SK-N-SH treated with all-trans-retinoic acid at 6 μM for 48 hours (cell line): ENCODE results near the gene TAS2R3.

Experiments used
- ATAC-seq: fragments of 200-7000 bp; cut with Tn5 transposase; 3 replicates; pipeline ENCODE4 v1.9.1; 2020; ENCODE audit warnings: mild to moderate bottlenecking, moderate library complexity
- ARNTL ChIP-seq: fragments of 450-650 bp; formaldehyde crosslinking; IDR thresholded peaks from 2 replicates; pipeline ENCODE4 v1.5.0; 2020; ENCODE audit warnings: low read depth, mild to moderate bottlenecking, moderate library complexity, borderline replicate concordance
- BACH2 ChIP-seq: fragments of 250-450 bp; sonication (Bioruptor Pico); IDR thresholded peaks from 2 replicates; pipeline ENCODE4 v1.9.0; 2021; ENCODE audit warnings: mild to moderate bottlenecking, borderline replicate concordance
- CREB5 ChIP-seq: fragments of 250-450 bp; sonication (Bioruptor Pico); IDR thresholded peaks from 2 replicates; pipeline ENCODE4 v1.5.1; 2020; ENCODE audit warnings: low read depth, mild to moderate bottlenecking, moderate library complexity
- CSDC2 ChIP-seq: fragments of 250-450 bp; sonication (Bioruptor Pico); IDR thresholded peaks from 2 replicates; pipeline ENCODE4 v1.5.0; 2020; ENCODE audit warnings: mild to moderate bottlenecking, moderate library complexity
- ESRRG ChIP-seq: fragments of 250-450 bp; sonication (Bioruptor Pico); IDR thresholded peaks from 2 replicates; pipeline ENCODE4 v1.6.1; 2021; ENCODE audit warnings: mild to moderate bottlenecking
- GLIS3 ChIP-seq: fragments of 250-450 bp; sonication (Bioruptor Pico); IDR thresholded peaks from 2 replicates; pipeline ENCODE4 v1.5.0; 2020; ENCODE audit warnings: mild to moderate bottlenecking, moderate library complexity
- ISL1 ChIP-seq: fragments of 250-450 bp; sonication (Bioruptor Pico); IDR thresholded peaks from 2 replicates; pipeline ENCODE4 v2.1.2; 2022; ENCODE audit warnings: mild to moderate bottlenecking, moderate library complexity
- OSR1 ChIP-seq: fragments of 250-450 bp; sonication (Bioruptor Pico); IDR thresholded peaks from 2 replicates; pipeline ENCODE4 v1.8.0; 2022; ENCODE audit warnings: moderate library complexity, mild to moderate bottlenecking, inconsistent platforms
- PATZ1 ChIP-seq: fragments of 250-450 bp; sonication (Bioruptor Pico); IDR thresholded peaks from 2 replicates; pipeline ENCODE4 v1.8.0; 2020; ENCODE audit warnings: mild to moderate bottlenecking, moderate library complexity, borderline replicate concordance
- PPARA ChIP-seq: fragments of 250-450 bp; sonication (Bioruptor Pico); IDR thresholded peaks from 2 replicates; pipeline ENCODE4 v1.5.0; 2020; ENCODE audit warnings: mild to moderate bottlenecking, borderline replicate concordance
- RARB ChIP-seq: fragments of 250-450 bp; sonication (Bioruptor Pico); IDR thresholded peaks from 2 replicates; pipeline ENCODE4 v1.8.0; 2021; ENCODE audit warnings: mild to moderate bottlenecking, moderate library complexity
- SNAI2 ChIP-seq: fragments of 250-450 bp; sonication (Bioruptor Pico); IDR thresholded peaks from 2 replicates; pipeline ENCODE4 v1.5.0; 2020; ENCODE audit warnings: mild to moderate bottlenecking, moderate library complexity
- TCF4 ChIP-seq: fragments of 250-450 bp; sonication (Bioruptor Pico); IDR thresholded peaks from 2 replicates; pipeline ENCODE4 v1.8.0; 2021; ENCODE audit warnings: mild to moderate bottlenecking, moderate library complexity, borderline replicate concordance
- TOX ChIP-seq: fragments of 250-450 bp; sonication (Bioruptor Pico); IDR thresholded peaks from 2 replicates; pipeline ENCODE4 v1.8.0; 2021; ENCODE audit warnings: mild to moderate bottlenecking, moderate library complexity, borderline replicate concordance
- ZC3H10 ChIP-seq: fragments of 250-450 bp; sonication (Bioruptor Pico); IDR thresholded peaks from 2 replicates; pipeline ENCODE4 v1.5.1; 2021; ENCODE audit warnings: mild to moderate bottlenecking, moderate library complexity
- ZFP3 ChIP-seq: fragments of 250-450 bp; sonication (Bioruptor Pico); IDR thresholded peaks from 2 replicates; pipeline ENCODE4 v1.5.0; 2020; ENCODE audit warnings: mild to moderate bottlenecking, moderate library complexity
- ZFP30 ChIP-seq: fragments of 450-650 bp; formaldehyde crosslinking; IDR thresholded peaks from 2 replicates; pipeline ENCODE4 v1.5.0; 2022; ENCODE audit warnings: mild to moderate bottlenecking, moderate library complexity
- ZNF565 ChIP-seq: fragments of 450-650 bp; formaldehyde crosslinking; conservative IDR thresholded peaks from 2 replicates; pipeline ENCODE4 v1.5.0; 2020; ENCODE audit warnings: low read depth, mild to moderate bottlenecking, moderate library complexity
- ZNF70 ChIP-seq: fragments of 450-650 bp; formaldehyde crosslinking; IDR thresholded peaks from 2 replicates; pipeline ENCODE4 v1.5.0; 2020; ENCODE audit warnings: mild to moderate bottlenecking, moderate library complexity
- ZNF8 ChIP-seq: fragments of 450-650 bp; formaldehyde crosslinking; IDR thresholded peaks from 2 replicates; pipeline ENCODE4 v1.5.0; 2020; ENCODE audit warnings: mild to moderate bottlenecking, moderate library complexity
- TF ChIP-seq, protein P1 (sequence below): fragments of 250-450 bp; sonication (Bioruptor Pico); IDR thresholded peaks from 2 replicates; pipeline ENCODE4 v1.5.1; 2021; ENCODE audit warnings: mild to moderate bottlenecking, moderate library complexity
- TF ChIP-seq, protein P2 (sequence below): fragments of 250-450 bp; sonication (Bioruptor Pico); IDR thresholded peaks from 2 replicates; pipeline ENCODE4 v1.8.0; 2021; ENCODE audit warnings: low read depth, mild to moderate bottlenecking, moderate library complexity, borderline replicate concordance

The TAS2R3 gene

DNA sequence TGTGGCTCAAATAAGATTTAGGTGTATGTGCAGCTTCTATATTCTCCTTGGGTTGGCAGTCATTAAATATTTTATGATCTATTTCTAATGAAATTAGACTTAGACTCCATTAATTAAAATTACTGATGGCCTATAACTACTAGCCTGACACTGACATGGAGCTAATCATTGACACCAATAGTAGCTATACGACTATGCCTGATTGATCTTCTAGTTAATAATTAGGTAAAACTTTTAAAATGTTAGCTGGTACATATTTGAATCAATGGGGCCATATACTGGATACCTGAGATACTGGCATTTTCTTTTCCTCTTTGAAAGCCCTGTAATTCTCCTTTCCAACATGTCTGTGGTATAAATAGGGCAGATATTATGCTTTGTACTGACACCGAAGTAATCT lies 41.4 kb upstream of the TAS2R3 start:
- TF ChIP-seq RARB (CRISPR knock-in tag) (no peak), ISL1 (no peak), ZC3H10 (no peak), TCF4 (CRISPR knock-in tag) (no peak), PATZ1 (CRISPR knock-in tag) (no peak), PPARA (no peak), GLIS3 (CRISPR knock-in tag) (no peak), OSR1 (CRISPR knock-in tag) (no peak), ZFP30 (CRISPR knock-in tag) (no peak), CREB5 (CRISPR knock-in tag) (no peak), ESRRG (CRISPR knock-in tag) (no peak), TOX (CRISPR knock-in tag) (no peak), ZNF70 (CRISPR knock-in tag) (no peak), BACH2 (CRISPR knock-in tag) (no peak), ZNF565 (CRISPR knock-in tag) (no peak), CSDC2 (CRISPR knock-in tag) (no peak)
- TF ChIP-seq, protein P1, sequence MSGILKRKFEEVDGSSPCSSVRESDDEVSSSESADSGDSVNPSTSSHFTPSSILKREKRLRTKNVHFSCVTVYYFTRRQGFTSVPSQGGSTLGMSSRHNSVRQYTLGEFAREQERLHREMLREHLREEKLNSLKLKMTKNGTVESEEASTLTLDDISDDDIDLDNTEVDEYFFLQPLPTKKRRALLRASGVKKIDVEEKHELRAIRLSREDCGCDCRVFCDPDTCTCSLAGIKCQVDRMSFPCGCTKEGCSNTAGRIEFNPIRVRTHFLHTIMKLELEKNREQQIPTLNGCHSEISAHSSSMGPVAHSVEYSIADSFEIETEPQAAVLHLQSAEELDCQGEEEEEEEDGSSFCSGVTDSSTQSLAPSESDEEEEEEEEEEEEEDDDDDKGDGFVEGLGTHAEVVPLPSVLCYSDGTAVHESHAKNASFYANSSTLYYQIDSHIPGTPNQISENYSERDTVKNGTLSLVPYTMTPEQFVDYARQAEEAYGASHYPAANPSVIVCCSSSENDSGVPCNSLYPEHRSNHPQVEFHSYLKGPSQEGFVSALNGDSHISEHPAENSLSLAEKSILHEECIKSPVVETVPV (CRISPR knock-in tag) = no peak
- ATAC-seq = no peak

DNA sequence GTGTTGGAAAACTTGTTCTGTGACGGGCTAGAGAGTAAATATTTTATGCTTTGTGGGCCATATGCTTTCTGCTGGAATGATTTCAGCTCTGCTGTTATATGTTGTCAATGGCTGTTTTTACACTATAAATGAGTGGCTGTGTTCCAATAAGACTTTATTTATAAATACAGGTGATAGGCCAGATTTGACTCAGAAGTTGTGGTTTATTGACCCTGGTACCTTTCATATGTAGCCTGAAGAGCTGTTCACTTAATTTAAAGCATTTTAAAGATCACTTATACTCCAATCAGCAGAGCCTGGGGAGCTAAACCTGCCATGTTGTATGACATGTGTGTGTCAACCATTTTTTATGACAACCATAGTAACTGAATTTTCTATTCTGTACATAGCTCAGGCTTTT lies 34.9 kb upstream of the TAS2R3 start:
- no peak for TF ChIP-seq OSR1 (CRISPR knock-in tag)
- TF ChIP-seq ARNTL (CRISPR knock-in tag) = no peak
- TF ChIP-seq ESRRG (CRISPR knock-in tag) = no peak
- TF ChIP-seq TCF4 (CRISPR knock-in tag) = no peak
- TF ChIP-seq BACH2 (CRISPR knock-in tag) = no peak
- TF ChIP-seq GLIS3 (CRISPR knock-in tag) = no peak
- TF ChIP-seq ZNF565 (CRISPR knock-in tag) = no peak
- no peak for TF ChIP-seq SNAI2 (CRISPR knock-in tag)
- TF ChIP-seq, protein P2, sequence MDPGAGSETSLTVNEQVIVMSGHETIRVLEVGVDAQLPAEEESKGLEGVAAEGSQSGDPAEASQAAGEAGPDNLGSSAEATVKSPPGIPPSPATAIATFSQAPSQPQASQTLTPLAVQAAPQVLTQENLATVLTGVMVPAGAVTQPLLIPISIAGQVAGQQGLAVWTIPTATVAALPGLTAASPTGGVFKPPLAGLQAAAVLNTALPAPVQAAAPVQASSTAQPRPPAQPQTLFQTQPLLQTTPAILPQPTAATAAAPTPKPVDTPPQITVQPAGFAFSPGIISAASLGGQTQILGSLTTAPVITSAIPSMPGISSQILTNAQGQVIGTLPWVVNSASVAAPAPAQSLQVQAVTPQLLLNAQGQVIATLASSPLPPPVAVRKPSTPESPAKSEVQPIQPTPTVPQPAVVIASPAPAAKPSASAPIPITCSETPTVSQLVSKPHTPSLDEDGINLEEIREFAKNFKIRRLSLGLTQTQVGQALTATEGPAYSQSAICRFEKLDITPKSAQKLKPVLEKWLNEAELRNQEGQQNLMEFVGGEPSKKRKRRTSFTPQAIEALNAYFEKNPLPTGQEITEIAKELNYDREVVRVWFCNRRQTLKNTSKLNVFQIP (CRISPR knock-in tag) = no peak
- no peak for TF ChIP-seq ISL1
- no peak for TF ChIP-seq ZFP3 (CRISPR knock-in tag)
- no peak for TF ChIP-seq ZNF8
- TF ChIP-seq, protein P1 (CRISPR knock-in tag) = no peak
- TF ChIP-seq CREB5 (CRISPR knock-in tag) = no peak
- no peak for TF ChIP-seq PATZ1 (CRISPR knock-in tag)
- no peak for ATAC-seq
